Panc1 (cell line): ENCODE data around the gene UPF1.

Experiments
- POLR2AphosphoS5 ChIP-seq: IDR thresholded peaks from 2 replicates; pipeline ENCODE4 v1.6.1; 2012; ENCODE audit warnings: mild to moderate bottlenecking, low read depth, low read length, moderate library complexity
- TF ChIP-seq, protein P1 (sequence below): fragments of 450-650 bp; IDR thresholded peaks from 2 replicates; pipeline ENCODE4 v1.5.1; 2017; ENCODE audit warnings: mild to moderate bottlenecking

DNA sequence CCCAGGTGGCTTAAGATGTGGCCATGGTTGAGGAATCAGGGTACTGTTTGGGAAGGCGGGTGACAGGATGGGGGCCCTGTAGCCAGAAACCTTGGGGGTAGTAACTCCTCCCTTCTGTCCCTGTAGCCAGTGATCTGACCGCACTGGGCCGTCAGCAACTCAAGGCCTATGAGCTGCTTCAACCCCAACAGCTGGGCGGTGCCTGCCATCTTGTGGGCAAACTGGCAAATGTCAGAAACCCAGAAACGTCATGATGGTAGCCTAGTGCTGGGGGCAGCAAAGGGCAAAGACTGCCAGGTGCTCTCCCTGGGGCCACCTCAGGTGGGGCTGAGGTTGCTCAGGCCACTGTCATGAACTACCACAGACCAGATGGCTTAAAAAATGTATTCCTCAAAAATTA, 83.9 kb downstream of the UPF1 start:
- TF ChIP-seq, protein P1, sequence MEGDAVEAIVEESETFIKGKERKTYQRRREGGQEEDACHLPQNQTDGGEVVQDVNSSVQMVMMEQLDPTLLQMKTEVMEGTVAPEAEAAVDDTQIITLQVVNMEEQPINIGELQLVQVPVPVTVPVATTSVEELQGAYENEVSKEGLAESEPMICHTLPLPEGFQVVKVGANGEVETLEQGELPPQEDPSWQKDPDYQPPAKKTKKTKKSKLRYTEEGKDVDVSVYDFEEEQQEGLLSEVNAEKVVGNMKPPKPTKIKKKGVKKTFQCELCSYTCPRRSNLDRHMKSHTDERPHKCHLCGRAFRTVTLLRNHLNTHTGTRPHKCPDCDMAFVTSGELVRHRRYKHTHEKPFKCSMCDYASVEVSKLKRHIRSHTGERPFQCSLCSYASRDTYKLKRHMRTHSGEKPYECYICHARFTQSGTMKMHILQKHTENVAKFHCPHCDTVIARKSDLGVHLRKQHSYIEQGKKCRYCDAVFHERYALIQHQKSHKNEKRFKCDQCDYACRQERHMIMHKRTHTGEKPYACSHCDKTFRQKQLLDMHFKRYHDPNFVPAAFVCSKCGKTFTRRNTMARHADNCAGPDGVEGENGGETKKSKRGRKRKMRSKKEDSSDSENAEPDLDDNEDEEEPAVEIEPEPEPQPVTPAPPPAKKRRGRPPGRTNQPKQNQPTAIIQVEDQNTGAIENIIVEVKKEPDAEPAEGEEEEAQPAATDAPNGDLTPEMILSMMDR = no peak; the same call in 1 of the 2 replicates
- TF ChIP-seq POLR2AphosphoS5 = no peak
